ENCODE results near the gene CCDC148.

DNA sequence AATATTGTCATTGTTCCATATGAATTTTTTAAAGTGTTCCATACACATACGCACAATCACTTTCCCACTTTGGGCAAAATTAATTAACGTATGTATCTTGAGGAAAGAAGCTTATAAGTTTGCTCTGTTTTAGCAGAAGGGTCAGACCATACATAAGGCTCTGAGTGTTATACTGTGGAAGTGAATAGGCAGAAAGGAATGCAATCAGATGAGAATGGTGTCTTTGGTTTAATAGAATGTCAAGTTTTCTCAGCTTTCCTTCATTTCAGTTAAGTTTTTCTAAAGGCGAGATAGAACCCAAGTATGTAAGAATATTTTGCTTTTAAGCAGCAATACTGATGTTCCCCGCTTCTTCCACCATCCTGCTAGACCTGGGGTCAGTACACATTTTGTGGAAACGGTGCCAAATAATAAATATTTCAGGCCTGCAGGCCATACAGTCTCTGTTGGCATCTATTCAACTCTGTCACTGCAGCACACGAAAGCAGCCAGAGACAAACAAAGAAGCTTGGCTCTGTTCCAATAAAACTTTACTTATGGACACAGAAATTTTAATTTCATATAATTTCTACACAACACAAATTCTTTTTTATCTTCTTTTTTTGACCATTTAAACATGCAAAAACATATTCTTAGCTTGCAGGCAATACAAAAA, 254.3 kb downstream of the CCDC148 start:
- TF ChIP-seq, protein P1, sequence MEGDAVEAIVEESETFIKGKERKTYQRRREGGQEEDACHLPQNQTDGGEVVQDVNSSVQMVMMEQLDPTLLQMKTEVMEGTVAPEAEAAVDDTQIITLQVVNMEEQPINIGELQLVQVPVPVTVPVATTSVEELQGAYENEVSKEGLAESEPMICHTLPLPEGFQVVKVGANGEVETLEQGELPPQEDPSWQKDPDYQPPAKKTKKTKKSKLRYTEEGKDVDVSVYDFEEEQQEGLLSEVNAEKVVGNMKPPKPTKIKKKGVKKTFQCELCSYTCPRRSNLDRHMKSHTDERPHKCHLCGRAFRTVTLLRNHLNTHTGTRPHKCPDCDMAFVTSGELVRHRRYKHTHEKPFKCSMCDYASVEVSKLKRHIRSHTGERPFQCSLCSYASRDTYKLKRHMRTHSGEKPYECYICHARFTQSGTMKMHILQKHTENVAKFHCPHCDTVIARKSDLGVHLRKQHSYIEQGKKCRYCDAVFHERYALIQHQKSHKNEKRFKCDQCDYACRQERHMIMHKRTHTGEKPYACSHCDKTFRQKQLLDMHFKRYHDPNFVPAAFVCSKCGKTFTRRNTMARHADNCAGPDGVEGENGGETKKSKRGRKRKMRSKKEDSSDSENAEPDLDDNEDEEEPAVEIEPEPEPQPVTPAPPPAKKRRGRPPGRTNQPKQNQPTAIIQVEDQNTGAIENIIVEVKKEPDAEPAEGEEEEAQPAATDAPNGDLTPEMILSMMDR (IDR thresholded peaks at IDR 0.05; ENCODE audit: insufficient read depth, low read length, poor library complexity, severe bottlenecking): no peak
- no peak for TF ChIP-seq EZH2phosphoT487 (conservative IDR thresholded peaks at IDR 0.05; ENCODE audit: low read length)
